Ectodermal cell (in vitro differentiated cells): Measurements from ENCODE around the gene CPSF6.
"Not testable (repeated sequence)": the region's sequence is repeated elsewhere in the genome, so short reads cannot be mapped to it uniquely, and the experiment has no call there.

Experiments
- H3K27ac ChIP-seq: 2 replicates; pipeline ENCODE4 v1.7.0; 2013; ENCODE audit warnings: mild to moderate bottlenecking, low read depth, low read length; ENCODE audit not compliant: insufficient read depth, poor library complexity, severe bottlenecking
- H3K27me3 ChIP-seq: 2 replicates; pipeline ENCODE4 v1.7.0; 2013; ENCODE audit warnings: mild to moderate bottlenecking, low read length; ENCODE audit not compliant: insufficient read depth, control insufficient read depth, poor library complexity, severe bottlenecking
- H3K36me3 ChIP-seq: one replicate; pipeline ENCODE4 v1.7.0; 2013; ENCODE audit warnings: low read length; ENCODE audit not compliant: control insufficient read depth, insufficient read depth
- H3K4me1 ChIP-seq: one replicate; pipeline ENCODE4 v1.7.0; 2013; ENCODE audit warnings: low read length; ENCODE audit not compliant: control insufficient read depth, insufficient read depth
- H3K4me3 ChIP-seq: 2 replicates; pipeline ENCODE4 v1.7.0; 2013; ENCODE audit warnings: low read depth, low read length, control low read depth; ENCODE audit not compliant: insufficient read depth
- H3K9me3 ChIP-seq: 2 replicates; pipeline ENCODE4 v1.7.0; 2013; ENCODE audit warnings: mild to moderate bottlenecking, low read length, moderate library complexity; ENCODE audit not compliant: control insufficient read depth
- WGBS, 2 experiments: methylation state at CpG; one replicate each; pipeline ENCODE4 v1.1.7; 2013; ENCODE audit warnings: missing lambda C conversion rate in 2 of 2; 5-methylcytosine and 5-hydroxymethylcytosine counted together

Gene CPSF6

GRCh38 chr12:69258655-69259054 is 19.3 kb downstream of the CPSF6 start:
- Histone ChIP-seq H3K4me1 (no peaks in the 10 kb centered on the region), H3K27ac (no peak overlapping the region), H3K36me3 (peaks cover 66% of the 10 kb centered on the region), H3K27me3 (no peaks in the 10 kb centered on the region), H3K9me3 (no peaks in the 10 kb centered on the region), H3K4me3 (no peak overlapping the region)
- WGBS, 2 experiments: 93 to 96% methylated on average over 10 of the region's 10 CpGs

GRCh38 chr12:69262264-69262974 is 23.1 kb downstream of the CPSF6 start:
- H3K27me3 ChIP-seq: no peaks in the 10 kb centered on the region
- WGBS, 2 experiments: 94 to 96% methylated on average over 20 of the region's 20 CpGs
- H3K9me3 ChIP-seq: no peaks in the 10 kb centered on the region
- H3K27ac ChIP-seq: no peak overlapping the region
- no peak overlapping the region for H3K4me3 ChIP-seq
- H3K4me1 ChIP-seq: no peaks in the 10 kb centered on the region
- peaks cover 43% of the 10 kb centered on the region for H3K36me3 ChIP-seq

DNA sequence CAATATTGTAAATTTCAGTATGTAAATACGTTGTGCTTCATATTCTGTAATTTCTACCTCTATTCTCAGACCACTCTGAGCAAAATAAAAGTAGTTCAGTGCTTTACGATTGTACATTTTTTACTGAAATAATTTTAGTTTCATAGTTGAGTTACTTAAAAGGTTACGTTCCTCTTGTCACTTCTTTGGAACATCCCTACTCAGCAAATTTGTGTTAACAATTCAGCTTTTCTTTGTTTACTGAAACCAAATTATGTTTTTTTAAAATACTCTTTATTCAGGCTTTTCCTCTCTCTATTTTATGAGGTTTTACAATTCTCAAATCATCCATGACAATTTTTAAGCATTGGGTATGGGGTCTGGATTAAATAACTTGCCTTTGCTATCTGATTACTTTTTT is 25.8 kb downstream of the CPSF6 start:
- Histone ChIP-seq H3K4me1 (no peaks in the 10 kb centered on the region), H3K27ac (no peak overlapping the region), H3K36me3 (peaks cover 25% of the 10 kb centered on the region), H3K9me3 (no peaks in the 10 kb centered on the region), H3K27me3 (no peaks in the 10 kb centered on the region), H3K4me3 (no peak overlapping the region)
- WGBS, 2 experiments: 95% methylated on average over 2 of the region's 3 CpGs; no CpG with 5 or more reads in 1 of the 2 experiments

DNA sequence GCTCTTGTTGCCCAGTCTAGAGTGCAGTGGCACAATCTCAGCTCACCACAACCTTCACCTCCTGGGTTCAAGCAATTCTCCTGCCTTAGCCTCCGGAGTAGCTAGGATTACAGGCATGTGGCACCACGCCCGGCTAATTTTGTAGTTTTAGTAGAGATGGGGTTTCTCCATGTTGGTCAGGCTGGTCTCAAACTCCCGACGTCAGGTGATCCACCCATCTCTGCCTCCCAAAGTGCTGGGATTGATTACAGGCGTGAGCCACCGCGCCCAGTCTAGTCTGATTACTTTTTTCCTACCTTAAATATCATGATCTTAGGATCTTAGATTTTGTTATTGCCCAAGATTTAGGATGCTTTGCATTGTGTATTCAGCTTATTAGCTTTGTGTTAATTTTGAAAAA is 26.3 kb downstream of the CPSF6 start:
- 93 to 96% methylated on average over 8 of the region's 8 CpGs for WGBS, 2 experiments
- not testable (repeated sequence) for H3K4me1 ChIP-seq, H3K27ac ChIP-seq, H3K4me3 ChIP-seq, H3K27me3 ChIP-seq, H3K9me3 ChIP-seq
- H3K36me3 ChIP-seq: peaks cover 25% of the 10 kb centered on the region

DNA sequence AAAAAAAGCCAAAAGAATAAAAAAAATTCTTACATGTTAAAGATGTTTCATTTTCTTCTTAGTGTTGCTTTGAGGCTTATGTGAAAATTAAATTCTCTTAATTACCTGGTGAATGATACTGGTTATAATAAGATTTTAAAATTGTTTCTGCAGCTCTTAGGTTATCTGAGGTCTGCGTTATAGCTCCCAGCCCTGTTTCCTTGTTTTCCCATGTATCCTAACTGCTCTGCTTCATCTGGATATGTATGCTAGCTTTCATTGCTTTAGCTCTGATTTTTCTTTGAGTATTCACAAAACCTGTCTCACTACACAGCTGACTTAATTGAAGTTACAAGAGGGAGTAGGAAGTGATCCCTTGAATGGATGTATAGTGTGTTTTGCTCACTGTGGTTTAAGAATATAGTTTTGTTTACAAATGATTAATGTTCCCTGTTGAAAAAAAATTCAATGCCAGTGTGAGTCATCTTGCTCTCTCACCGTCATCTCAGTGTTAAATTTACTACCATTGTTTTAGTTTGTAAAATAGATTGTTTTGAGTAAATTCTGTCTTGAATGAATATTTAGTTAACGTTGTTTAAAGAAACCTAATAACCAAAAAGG is 26.8 kb downstream of the CPSF6 start:
- Histone ChIP-seq H3K27ac (no peak overlapping the region), H3K36me3 (peaks cover 22% of the 10 kb centered on the region)
- WGBS, 2 experiments: 93 to 97% methylated on average over 3 of the region's 3 CpGs

GRCh38 chr12:69269736-69270135 is 30.4 kb downstream of the CPSF6 start:
- no peaks in the 10 kb centered on the region for H3K9me3 ChIP-seq
- 92 to 100% methylated on average over 1 to 2 of the region's 2 CpGs for WGBS, 2 experiments
- peaks cover 13% of the 10 kb centered on the region for H3K36me3 ChIP-seq
- H3K27me3 ChIP-seq: no peaks in the 10 kb centered on the region
- no peak overlapping the region for H3K27ac ChIP-seq
- no peaks in the 10 kb centered on the region for H3K4me1 ChIP-seq
- H3K4me3 ChIP-seq: no peak overlapping the region

More for the DNA sequence above, 26.8 kb downstream of the CPSF6 start:
- no peaks in the 10 kb centered on the region for H3K4me1 ChIP-seq
- no peaks in the 10 kb centered on the region for H3K27me3 ChIP-seq
- no peaks in the 10 kb centered on the region for H3K9me3 ChIP-seq
- no peak overlapping the region for H3K4me3 ChIP-seq

DNA sequence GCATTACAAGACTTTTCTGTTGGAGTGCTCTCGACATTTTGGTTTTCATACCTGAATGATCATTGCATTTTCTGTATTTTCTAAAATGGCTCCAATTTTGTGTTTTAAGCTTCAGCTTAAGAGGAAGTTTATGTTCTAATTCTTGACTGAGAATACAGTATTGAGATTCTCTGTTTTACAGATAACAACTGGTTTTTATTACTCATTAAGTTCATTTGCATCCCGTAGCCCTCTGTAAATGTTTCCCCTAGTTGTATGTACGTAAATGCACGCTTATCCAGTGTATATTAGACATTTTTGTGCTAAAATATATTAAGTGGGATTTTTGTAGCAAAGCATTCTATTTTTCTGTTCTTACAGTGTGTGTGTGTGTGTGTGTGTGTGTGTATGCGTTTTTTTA is 33.1 kb downstream of the CPSF6 start:
- Histone ChIP-seq H3K9me3 (no peaks in the 10 kb centered on the region), H3K4me1 (no peaks in the 10 kb centered on the region), H3K27ac (no peak overlapping the region), H3K27me3 (no peaks in the 10 kb centered on the region), H3K36me3 (peaks cover 13% of the 10 kb centered on the region), H3K4me3 (no peak overlapping the region)
- 97 to 99% methylated on average over 4 to 5 of the region's 5 CpGs for WGBS, 2 experiments

GRCh38 chr12:69274861-69275260 is 35.5 kb downstream of the CPSF6 start:
- Histone ChIP-seq H3K27me3 (no peaks in the 10 kb centered on the region), H3K4me3 (no peak overlapping the region), H3K36me3 (peaks cover 10% of the 10 kb centered on the region), H3K4me1 (no peaks in the 10 kb centered on the region), H3K9me3 (no peaks in the 10 kb centered on the region), H3K27ac (no peak overlapping the region)
- 100% methylated on average over 1 of the region's 1 CpG; no CpG with 5 or more reads in 1 of the 2 experiments for WGBS, 2 experiments

DNA sequence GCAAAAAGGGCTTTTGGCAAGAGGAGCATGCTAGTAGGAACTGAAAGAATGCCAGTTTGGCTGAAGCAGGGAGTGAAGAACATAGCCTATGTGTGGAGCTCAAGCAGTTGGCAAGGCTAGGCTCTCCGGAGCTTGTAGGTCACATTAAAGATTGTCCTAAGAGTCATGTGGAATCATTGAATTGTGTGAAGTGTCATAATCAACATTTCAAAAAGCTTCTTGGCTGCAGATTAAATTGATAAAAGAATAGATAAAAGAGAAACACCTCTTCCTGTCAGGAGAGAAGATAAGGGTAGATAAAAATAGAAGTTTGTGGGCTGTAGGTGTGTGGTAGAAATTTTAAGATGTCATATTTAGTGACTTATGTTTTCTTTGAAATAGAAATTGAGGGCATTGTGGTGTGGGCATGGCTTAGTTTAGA is 36.1 kb downstream of the CPSF6 start:
- 77 to 100% methylated on average over 1 of the region's 1 CpG for WGBS, 2 experiments
- Histone ChIP-seq H3K4me3 (no peak overlapping the region), H3K4me1 (no peaks in the 10 kb centered on the region), H3K9me3 (no peaks in the 10 kb centered on the region), H3K27me3 (no peaks in the 10 kb centered on the region), H3K36me3 (peaks cover 4% of the 10 kb centered on the region), H3K27ac (no peak overlapping the region)

DNA sequence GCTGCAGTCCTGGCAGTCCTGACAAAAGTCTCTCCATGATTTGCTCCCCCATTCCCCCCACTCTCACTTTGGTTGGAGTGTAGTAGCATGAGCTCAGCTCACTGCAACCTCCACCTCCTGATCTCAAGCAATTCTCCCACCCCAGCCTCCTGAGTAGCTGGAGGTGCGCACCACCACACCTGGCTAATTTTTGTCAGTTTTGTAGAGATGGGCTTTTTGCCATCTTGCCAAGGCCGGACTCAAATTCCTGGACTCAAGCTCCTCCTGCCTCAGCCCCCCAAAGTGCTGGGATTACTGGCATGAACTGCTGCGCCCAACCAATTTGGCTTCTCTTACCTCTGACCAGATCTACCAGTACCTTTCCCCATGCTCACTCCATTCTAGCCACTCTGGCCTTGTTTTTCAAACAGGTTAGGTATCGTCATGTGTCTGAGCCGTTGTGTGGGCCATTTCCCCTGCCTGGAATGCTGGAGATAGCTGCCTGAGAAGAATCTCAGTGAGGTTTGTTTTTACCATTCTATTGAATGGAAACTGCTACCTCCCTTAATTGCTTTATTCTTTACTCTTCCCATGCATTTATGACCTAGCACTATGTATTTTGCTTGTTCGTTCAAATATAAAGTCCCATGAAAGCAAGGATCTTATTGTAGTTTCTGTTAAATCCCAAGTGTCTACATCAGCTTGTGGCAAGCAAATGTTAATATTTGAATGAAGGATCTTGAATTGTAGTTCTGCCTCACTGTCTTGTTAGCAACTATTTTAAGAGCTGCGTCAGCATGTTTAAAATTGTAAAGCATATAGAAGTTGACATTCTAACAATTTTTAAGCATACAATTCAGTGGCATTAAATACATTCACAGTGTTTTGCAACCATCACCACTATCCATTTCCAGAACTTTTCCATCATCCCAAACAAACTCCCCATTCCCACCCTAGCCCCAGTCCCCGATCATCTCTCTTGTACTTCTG is 39.7 kb downstream of the CPSF6 start:
- 93 to 95% methylated on average over 7 to 8 of the region's 8 CpGs for WGBS, 2 experiments
- no peaks in the 10 kb centered on the region for H3K4me1 ChIP-seq
- H3K27me3 ChIP-seq: peaks cover 13% of the 10 kb centered on the region
- H3K9me3 ChIP-seq: no peaks in the 10 kb centered on the region
- no peaks in the 10 kb centered on the region for H3K36me3 ChIP-seq
- H3K4me3 ChIP-seq: no peak overlapping the region
- no peak overlapping the region for H3K27ac ChIP-seq
